Measurements from ENCODE around the gene GAS6.

DNA sequence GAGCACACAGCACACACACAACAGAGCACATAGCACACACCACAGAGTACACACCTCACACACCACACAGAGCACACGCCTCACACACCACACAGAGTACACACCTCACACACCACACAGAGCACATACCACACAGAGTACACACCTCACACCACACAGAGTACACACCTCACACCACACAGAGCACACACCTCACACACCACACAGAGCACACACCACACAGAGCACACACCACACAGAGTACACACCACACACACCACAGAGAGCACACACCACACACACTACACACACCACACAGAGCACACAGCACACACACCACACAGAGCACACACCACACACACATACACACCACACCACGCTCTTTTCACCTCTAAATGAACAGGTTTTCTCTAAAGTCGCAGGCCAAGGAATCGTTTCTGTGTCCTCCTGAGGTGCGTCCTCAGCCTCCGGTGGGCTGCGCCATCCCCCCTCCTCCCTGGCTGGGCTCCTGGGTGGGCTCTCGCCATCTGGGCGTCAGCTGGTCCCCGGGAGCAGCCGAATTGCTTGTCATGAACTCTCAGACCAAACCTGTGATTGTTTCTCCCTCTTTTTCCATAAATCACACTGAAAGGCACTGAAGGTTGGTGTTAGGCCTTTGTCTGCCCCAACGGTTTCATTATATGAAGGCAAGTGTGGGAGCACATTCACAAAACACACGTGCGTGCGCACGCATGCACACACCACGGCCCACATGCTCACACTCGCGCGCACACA lies 67.5 kb downstream of the GAS6 start:
- TF ChIP-seq EZH2 (IDR thresholded peaks at IDR 0.05; ENCODE audit: insufficient read depth, poor library complexity, severe bottlenecking) (no peak), EZH2phosphoT487 (IDR thresholded peaks at IDR 0.05; ENCODE audit: insufficient read depth, low read depth) (no peak)

All from GM23248 (cell line).